ENCODE results near the gene GLCCI1.
"Not testable (repeated sequence)": the region's sequence is repeated elsewhere in the genome, so short reads cannot be mapped to it uniquely, and the experiment has no call there.

GLCCI1 gene

DNA sequence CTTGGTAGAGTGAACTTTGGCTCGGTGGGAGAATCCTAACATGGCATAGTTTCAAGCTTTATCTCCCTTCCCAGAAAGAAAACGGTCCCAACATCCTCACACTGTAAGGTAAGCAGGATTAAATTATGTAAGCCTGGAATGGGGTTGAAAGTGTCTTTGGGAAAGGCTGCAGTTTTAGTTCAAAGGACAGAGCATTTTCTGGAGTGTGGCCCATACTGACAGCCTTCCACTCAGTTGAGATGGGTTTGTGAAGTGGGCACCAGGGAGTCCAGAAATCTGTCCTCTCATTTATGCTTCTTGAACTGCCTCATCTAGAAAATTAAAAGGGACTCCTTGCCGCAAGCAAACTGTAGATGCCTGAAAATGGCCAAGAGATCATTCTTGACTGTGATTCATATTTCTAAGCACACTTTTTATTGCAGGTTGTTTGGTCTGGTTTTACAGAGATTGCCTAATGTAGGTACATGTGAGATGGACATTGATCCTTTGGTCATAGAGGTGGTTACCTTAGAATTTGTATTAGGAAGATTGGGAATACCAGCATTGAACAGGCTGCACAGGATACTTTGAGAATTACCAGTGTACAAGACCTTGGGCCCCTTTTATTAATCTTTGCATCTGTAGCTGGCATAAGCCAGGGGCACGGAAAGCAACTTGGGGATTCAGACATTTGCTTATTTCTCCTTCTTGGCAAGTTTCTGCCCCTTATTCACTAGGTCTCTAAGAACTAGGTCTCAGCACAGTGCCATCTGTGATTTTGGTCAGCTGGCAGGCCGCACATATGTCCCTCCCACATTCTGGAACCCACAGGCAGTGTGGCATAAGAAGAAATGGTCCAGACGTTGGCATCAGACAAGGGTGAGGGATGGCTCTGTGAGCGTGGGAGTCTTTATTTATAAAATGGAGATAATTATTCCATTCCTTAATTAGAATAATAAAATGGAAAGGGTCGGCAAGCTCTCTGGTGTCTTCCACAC lies 125.9 kb downstream of the GLCCI1 start:
- no peak for DNase-seq (ENCODE audit: low spot score)

GRCh38 chr7:8101292-8101691 lies 132.7 kb downstream of the GLCCI1 start:
- not testable (repeated sequence) for DNase-seq (ENCODE audit: low spot score)

GRCh38 chr7:8103282-8103681 lies 134.7 kb downstream of the GLCCI1 start:
- no peak for DNase-seq (ENCODE audit: low spot score)

GRCh38 chr7:8105449-8106095 lies 137.0 kb downstream of the GLCCI1 start:
- DNase-seq (ENCODE audit: low spot score), result no peak

GRCh38 chr7:8109196-8110022 lies 140.8 kb downstream of the GLCCI1 start:
- DNase-seq (ENCODE audit: low spot score), result no peak

GRCh38 chr7:8111282-8111960 lies 142.8 kb downstream of the GLCCI1 start:
- no peak for DNase-seq (ENCODE audit: low spot score)

DNA sequence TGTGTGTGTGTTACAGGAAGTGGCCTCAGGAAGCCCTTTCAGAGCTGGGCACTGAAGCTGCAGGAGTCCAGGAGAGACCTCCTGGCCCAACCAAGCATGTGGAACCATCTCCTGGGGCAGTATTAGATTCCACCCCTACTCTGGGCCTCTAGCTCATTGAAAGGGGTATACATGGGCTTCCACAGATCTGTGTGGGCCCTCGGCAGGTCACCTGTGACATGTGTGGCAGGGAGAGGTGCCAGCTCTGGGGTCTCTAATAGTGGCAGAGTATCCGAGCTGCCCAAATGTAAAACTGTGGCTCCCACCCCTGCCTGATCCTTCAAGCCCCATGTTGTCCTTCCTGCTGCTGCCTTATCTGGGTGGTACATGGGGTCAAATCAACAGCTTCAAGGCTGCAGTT lies 144.1 kb downstream of the GLCCI1 start:
- DNase-seq (ENCODE audit: low spot score), result no peak

DNA sequence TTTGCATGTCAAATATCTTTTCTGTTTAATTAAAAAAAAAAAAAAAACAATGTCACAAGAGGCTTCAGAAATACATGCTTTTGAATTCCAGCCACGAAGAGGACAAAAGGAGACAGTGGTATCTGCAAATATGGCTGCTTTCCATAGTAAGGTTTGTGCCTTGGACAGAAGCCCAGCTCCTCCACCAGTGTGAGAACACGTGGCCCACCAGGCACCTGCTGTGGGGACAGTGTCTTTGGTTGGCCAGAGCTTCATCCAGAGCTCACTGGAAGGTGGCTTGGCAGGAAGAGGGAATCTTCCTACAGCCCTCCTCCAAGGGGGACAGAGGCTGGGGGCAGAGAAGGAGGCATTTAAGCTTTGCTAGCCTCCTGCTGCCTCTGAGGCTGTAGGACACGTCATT lies 144.6 kb downstream of the GLCCI1 start:
- no peak for DNase-seq (ENCODE audit: low spot score)

DNA sequence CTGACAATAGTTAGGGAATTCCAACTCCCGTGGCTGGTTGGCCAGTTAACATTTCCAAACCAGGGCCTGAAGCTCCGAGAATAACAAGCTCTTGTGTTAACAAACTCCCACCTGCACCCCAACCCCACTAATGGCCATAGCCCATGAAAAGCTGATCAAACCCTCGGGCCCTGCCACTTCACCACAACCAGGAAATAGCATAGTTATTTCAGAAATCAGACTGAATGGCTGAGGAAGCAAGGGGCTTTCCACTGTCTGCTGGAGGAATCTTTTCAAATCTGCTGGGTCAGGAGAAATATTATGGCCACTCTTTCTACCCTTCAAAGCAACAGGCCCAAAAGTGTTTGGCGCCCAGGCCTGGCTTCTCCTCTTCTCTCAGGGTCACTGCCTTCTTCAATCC lies 145.6 kb downstream of the GLCCI1 start:
- DNase-seq (ENCODE audit: low spot score), result no peak

DNA sequence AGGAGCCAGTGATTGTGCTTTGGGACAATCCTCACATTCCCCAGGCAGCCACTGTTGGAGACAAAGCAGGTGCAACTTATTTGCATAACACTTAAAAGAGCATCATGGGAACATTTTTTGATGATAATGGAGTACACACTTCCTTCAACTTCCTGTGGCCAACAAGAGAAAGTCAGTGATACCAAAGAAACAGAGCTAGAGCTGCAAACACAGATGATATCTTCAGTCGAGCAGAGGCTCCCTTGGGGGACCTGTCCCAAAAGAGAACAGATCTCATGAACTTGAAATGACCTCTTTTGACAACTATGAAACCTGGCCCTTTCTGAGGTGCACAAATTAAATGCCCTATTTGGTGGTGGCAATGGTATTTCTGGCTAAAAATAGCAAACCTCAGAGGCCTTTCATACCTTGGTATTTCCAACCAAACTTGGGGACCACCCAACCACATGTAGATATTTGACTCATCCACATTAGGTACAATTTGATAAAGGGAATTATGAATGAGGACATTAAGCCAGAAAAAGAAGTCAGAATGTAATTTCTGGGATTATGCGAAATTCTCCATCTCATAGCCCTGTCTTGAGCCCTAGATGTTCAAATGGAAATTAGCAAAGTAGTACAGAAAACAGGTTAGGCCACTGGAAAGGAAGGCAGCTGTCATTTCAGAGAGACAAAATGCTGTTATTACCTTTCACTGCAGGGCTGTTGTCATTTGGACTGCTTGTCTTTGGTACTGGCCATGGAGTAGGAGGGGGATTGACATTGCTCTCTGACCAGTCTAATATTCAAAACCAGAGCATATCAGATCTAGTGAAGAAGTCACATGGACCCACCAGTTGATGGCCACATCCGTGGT lies 147.2 kb downstream of the GLCCI1 start:
- peak; percentile 50 for DNase-seq (ENCODE audit: low spot score)

DNA sequence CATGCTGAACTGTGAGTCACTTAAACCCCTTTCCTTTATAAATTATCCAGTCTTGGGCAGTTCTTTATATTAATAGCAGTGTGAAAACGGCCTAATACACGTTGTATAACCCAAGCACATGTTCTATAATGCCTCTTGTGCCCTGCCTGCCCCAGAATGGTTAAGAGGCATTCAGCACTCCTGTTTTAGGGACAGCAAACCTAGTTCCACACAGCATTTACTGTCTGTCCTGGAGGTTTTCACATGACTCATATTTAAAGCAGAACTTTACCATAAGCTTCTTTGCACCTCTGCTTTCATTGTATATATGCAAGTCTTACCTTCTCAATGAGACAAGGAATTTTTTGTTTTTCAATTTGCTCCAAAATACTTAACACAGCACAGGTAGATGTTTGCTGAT lies 148.6 kb downstream of the GLCCI1 start:
- no peak for DNase-seq (ENCODE audit: low spot score)

DNA sequence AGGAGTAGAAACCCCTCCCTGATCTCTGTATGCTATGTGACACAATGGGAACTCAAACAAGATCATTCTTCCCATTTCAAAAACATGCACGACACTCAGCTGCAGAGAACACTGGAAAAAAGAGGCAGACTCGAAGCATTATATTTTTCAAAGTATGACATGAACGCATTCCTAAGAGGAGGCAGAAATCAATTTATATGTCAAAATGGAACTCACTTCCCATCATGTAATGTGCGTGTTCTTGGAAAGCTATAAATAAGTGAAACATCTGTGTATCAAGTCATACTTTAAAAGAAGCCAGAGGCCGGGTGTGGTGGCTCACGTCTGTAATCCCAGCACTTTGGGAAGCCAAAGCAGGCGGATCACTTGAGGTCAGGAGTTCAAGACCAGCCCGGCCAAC lies 150.7 kb downstream of the GLCCI1 start:
- DNase-seq (ENCODE audit: low spot score), result no peak

DNA sequence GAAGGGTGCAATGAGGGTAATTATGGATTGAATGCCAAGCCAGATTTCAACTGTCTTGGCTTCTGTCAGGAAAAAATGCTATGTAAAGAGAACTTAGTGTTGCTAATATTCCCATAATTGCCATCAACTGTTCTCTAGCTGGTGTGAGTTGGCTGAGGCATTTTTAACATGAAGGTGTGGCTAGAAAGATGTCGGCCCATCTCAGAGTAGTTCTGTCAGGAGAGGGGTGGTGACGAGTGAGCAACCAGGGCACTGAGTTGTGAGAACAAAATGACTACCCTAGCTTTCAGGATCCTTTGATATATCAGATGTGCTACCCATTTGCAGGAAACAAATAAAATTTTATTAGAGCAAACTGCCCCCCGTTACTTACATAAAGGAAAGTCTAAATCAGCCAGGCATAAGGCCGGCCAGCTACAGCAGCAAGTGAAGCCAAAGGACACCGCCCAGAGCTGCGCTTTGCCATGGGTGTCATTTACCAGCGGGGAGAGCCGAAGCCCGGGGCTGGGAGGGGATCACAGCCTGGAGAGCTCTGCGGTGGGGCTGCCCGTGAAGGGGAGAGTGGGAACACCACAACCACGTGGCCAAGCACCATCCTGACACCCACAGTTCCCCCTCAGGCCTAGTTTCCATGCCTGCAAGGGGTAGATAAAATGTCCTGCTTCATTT lies 151.9 kb downstream of the GLCCI1 start:
- no peak for DNase-seq (ENCODE audit: low spot score)

DNA sequence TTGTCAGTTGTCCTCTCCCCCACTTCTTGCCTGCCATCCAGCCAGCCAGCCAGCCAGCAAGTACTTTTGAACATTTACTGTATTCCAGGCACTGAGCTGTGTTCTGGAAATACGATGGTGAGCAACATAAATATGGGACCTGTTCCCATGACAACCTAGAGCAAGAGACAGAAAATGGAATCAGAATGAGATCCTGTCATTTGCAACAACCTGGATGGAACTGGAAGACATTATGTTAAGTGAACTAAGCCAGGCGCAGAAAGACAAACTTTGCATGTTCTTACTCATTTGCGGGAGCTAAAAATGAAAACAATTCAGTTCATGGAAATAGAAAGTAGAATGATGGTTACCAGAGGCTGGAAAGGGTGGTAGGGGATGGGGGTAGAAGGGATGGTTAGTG lies 152.6 kb downstream of the GLCCI1 start:
- no peak for DNase-seq (ENCODE audit: low spot score)

- peak; percentile 66 for DNase-seq (ENCODE audit: low spot score)
Observed at GRCh38 chr7:8125680-8126444, 157.3 kb downstream of the GLCCI1 start.

DNA sequence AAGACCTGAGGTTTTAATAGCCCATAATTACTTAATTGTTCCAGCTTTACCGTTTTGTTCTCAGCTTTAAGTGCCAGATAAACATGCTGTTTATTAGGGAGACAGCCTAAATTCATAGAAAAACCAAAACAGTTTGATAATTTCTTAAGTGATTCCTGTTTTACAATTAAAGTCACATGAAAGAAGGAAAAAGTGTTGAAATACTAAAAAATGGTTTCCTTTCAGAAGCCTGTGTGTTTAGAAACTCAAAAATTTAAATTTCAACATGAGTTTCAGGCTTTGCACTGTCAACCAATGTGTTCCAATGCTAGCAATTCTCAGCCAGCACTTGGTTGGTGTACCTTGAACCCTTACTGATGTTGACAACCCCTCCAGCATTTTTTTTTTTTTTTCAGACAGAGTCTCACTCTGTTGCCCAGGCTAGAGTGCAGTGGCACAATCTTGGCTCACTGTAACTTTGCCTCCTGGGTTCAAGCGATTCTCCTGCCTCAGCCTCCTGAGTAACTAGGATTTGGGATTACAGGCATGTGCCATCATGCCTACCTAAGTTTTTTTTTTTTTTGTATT lies 158.1 kb downstream of the GLCCI1 start:
- no peak for DNase-seq (ENCODE audit: low spot score)

GRCh38 chr7:8128449-8129317 lies 160.1 kb downstream of the GLCCI1 start:
- DNase-seq (ENCODE audit: low spot score), result no peak

GRCh38 chr7:8129318-8129659 lies 160.7 kb downstream of the GLCCI1 start:
- DNase-seq (ENCODE audit: low spot score), result no peak

All from NAMALWA (cell line).